Measurements from ENCODE around the gene RNASEL. TPM values are rescaled to one million over a fixed set of nuclear protein-coding genes. Genes with fewer than 3 reads are reported as not detected.

RNASEL gene
- polyA plus RNA-seq, 1 donor (not counting 4 experiments of a cell fraction or from before 2014, with no cell fraction given) = 4.7 TPM

GRCh38 chr1:182552527-182552926, 36.5 kb downstream of the RNASEL start:
- H3K79me2 ChIP-seq (ENCODE audit: control insufficient read depth, insufficient read depth, low read length) = no peaks in the 10 kb centered on the region
- H3K4me1 ChIP-seq (ENCODE audit: control insufficient read depth, extremely low read depth, insufficient read depth, low read length) = no peaks in the 10 kb centered on the region
- H3K27me3 ChIP-seq (ENCODE audit: control insufficient read depth, extremely low read depth, insufficient read depth, low read length) = peaks cover 4% of the 10 kb centered on the region
- no peak overlapping the region for H3K4me3 ChIP-seq (ENCODE audit: control insufficient read depth in 2 of 3, extremely low read depth in 1 of 3, insufficient read depth in 2 of 3, low read depth in 1 of 3, low read length in 3 of 3)
- no peak overlapping the region for H3K27ac ChIP-seq (ENCODE audit: control insufficient read depth, insufficient read depth, low read length)
- no peak overlapping the region for H2AFZ ChIP-seq (ENCODE audit: control insufficient read depth, low read length)
- H3K9me3 ChIP-seq (ENCODE audit: control insufficient read depth, low read depth, low read length) = no peaks in the 10 kb centered on the region
- no peaks in the 10 kb centered on the region for H3K9me1 ChIP-seq (ENCODE audit: control insufficient read depth, extremely low read depth, insufficient read depth, low read length)
- no peak overlapping the region for H3K9ac ChIP-seq (ENCODE audit: control insufficient read depth, extremely low read depth, insufficient read depth, low read length)
- FAIRE-seq (no peak), DNase-seq (ENCODE audit: low read depth, low spot score) (no peak)
- TF ChIP-seq EZH2 (IDR thresholded peaks at IDR 0.05; ENCODE audit: low read length) = no peak
- no peak for TF ChIP-seq CTCF (optimal IDR thresholded peaks at IDR 0.05 in 1 of 3, IDR thresholded peaks at IDR 0.05 in 1 of 3, conservative IDR thresholded peaks at IDR 0.05 in 1 of 3; ENCODE audit: extremely low read depth in 1 of 3, insufficient read depth in 2 of 3, low read length in 3 of 3)
- H4K20me1 ChIP-seq (ENCODE audit: control insufficient read depth, extremely low read depth, insufficient read depth, low read length) = no peaks in the 10 kb centered on the region
- no peaks in the 10 kb centered on the region for H3K36me3 ChIP-seq (ENCODE audit: control insufficient read depth in 2 of 2, extremely low read depth in 1 of 2, insufficient read depth in 2 of 2, low read length in 2 of 2)
- dilution Hi-C loops (cut with MboI; ENCODE audit: extremely low pct_ligation_motif_present, low sequenced_read_pairs) = no loop called here
- no peak overlapping the region for H3K4me2 ChIP-seq (ENCODE audit: control insufficient read depth, extremely low read depth, insufficient read depth, low read depth, low read length)

GRCh38 chr1:182549811-182550210, 39.2 kb downstream of the RNASEL start:
- DNase-seq (ENCODE audit: low read depth, low spot score) (no peak), FAIRE-seq (no peak)
- Histone ChIP-seq H3K79me2 (ENCODE audit: control insufficient read depth, insufficient read depth, low read length) (no peaks in the 10 kb centered on the region), H2AFZ (ENCODE audit: control insufficient read depth, low read length) (no peak overlapping the region), H4K20me1 (ENCODE audit: control insufficient read depth, extremely low read depth, insufficient read depth, low read length) (no peaks in the 10 kb centered on the region), H3K4me1 (ENCODE audit: control insufficient read depth, extremely low read depth, insufficient read depth, low read length) (no peaks in the 10 kb centered on the region), H3K4me3 (ENCODE audit: control insufficient read depth in 2 of 3, extremely low read depth in 1 of 3, insufficient read depth in 2 of 3, low read depth in 1 of 3, low read length in 3 of 3) (no peak overlapping the region), H3K9ac (ENCODE audit: control insufficient read depth, extremely low read depth, insufficient read depth, low read length) (no peak overlapping the region), H3K27me3 (ENCODE audit: control insufficient read depth, extremely low read depth, insufficient read depth, low read length) (peaks cover 4% of the 10 kb centered on the region), H3K4me2 (ENCODE audit: control insufficient read depth, extremely low read depth, insufficient read depth, low read depth, low read length) (no peak overlapping the region), H3K9me3 (ENCODE audit: control insufficient read depth, low read depth, low read length) (no peaks in the 10 kb centered on the region), H3K27ac (ENCODE audit: control insufficient read depth, insufficient read depth, low read length) (no peak overlapping the region), H3K9me1 (ENCODE audit: control insufficient read depth, extremely low read depth, insufficient read depth, low read length) (no peaks in the 10 kb centered on the region), H3K36me3 (ENCODE audit: control insufficient read depth in 2 of 2, extremely low read depth in 1 of 2, insufficient read depth in 2 of 2, low read length in 2 of 2) (no peaks in the 10 kb centered on the region)
- dilution Hi-C loops (cut with MboI; ENCODE audit: extremely low pct_ligation_motif_present, low sequenced_read_pairs) = no loop called here
- no peak for TF ChIP-seq EZH2 (IDR thresholded peaks at IDR 0.05; ENCODE audit: low read length)
- no peak for TF ChIP-seq CTCF (optimal IDR thresholded peaks at IDR 0.05 in 1 of 3, IDR thresholded peaks at IDR 0.05 in 1 of 3, conservative IDR thresholded peaks at IDR 0.05 in 1 of 3; ENCODE audit: extremely low read depth in 1 of 3, insufficient read depth in 2 of 3, low read length in 3 of 3)
